Caco-2 (cell line): ENCODE data around the gene HLCS. TPM values are rescaled to one million over a fixed set of nuclear protein-coding genes. Genes with fewer than 3 reads are reported as not detected.

ENCODE experiments used
- BruUV-seq: library from RNA; stranded (reverse); fragments of 400-500 nt; replicated peaks from 2 replicates; lab custom pipeline; 2021; lab: Mats Ljungman, UMichigan
- CTCF ChIA-PET: fragments of 300-600 bp; sonication (Branson Sonifier 250); formaldehyde crosslinking; loops from one replicate; lab custom pipeline; 2022; ENCODE audit warnings: antibody characterized with exemption; lab: Charles Lee
- POLR2A ChIA-PET: fragments of 300-600 bp; sonication (Branson Sonifier 250); formaldehyde crosslinking; loops from one replicate; lab custom pipeline; 2022; ENCODE audit warnings: antibody characterized with exemption; lab: Charles Lee
- DNase-seq, 2 experiments: peaks; one replicate each; pipeline versions ENCODE4 v3.0.0 to v3.0.0-alpha.2; 2020 to 2022
- H3K27me3 ChIP-seq: replicated peaks from 2 replicates; pipeline ENCODE4 v1.6.0; 2011; ENCODE audit warnings: low read length; ENCODE audit not compliant: control insufficient read depth, insufficient read depth
- H3K36me3 ChIP-seq: 2 replicates; pipeline ENCODE4 v1.5.1; 2011; ENCODE audit warnings: low read length; ENCODE audit not compliant: control insufficient read depth, insufficient read depth
- H3K4me1 ChIP-seq: fragments of 250-450 bp; sonication (Bioruptor Pico); 2 replicates; pipeline ENCODE4 v1.5.1; 2020; ENCODE audit warnings: mild to moderate bottlenecking
- H3K4me3 ChIP-seq: 2 replicates; pipeline ENCODE4 v1.5.1; 2011; ENCODE audit warnings: low read depth, mild to moderate bottlenecking, control low read depth, low read length
- H3K9me3 ChIP-seq: fragments of 250-450 bp; sonication (Bioruptor Pico); 2 replicates; pipeline ENCODE4 v1.5.1; 2020; ENCODE audit warnings: mild to moderate bottlenecking, moderate library complexity
- H3K27ac Mint-ChIP-seq: one replicate; pipeline ENCODE4 v1.8.0; 2022; ENCODE audit warnings: mixed read lengths; ENCODE audit not compliant: unreplicated experiment
- H3K27me3 Mint-ChIP-seq: one replicate; pipeline ENCODE4 v1.8.0; 2022; ENCODE audit warnings: mixed read lengths; ENCODE audit not compliant: insufficient read depth, unreplicated experiment
- H3K36me3 Mint-ChIP-seq: one replicate; pipeline ENCODE4 v1.8.0; 2022; ENCODE audit warnings: mild to moderate bottlenecking, mixed read lengths; ENCODE audit not compliant: insufficient read depth, unreplicated experiment
- H3K4me1 Mint-ChIP-seq: one replicate; pipeline ENCODE4 v1.8.0; 2022; ENCODE audit warnings: low read depth, mixed read lengths; ENCODE audit not compliant: unreplicated experiment
- H3K4me3 Mint-ChIP-seq: one replicate; pipeline ENCODE4 v1.8.0; 2022; ENCODE audit warnings: mild to moderate bottlenecking, moderate library complexity, mixed read lengths; ENCODE audit not compliant: unreplicated experiment
- H3K9me3 Mint-ChIP-seq: one replicate; pipeline ENCODE4 v1.8.0; 2022; ENCODE audit warnings: mixed read lengths; ENCODE audit not compliant: unreplicated experiment
- CTCF ChIP-seq, 2 experiments: fragments of 200-600 bp in 1 of 2; IDR thresholded peaks; 1 replicate in 1 of 2; 2 replicates in 1 of 2; pipeline versions ENCODE4 v1.5.1 to v1.8.0; 2011 to 2022; ENCODE audit warnings: antibody characterized with exemption in 1 of 2, control low read depth in 1 of 2, inconsistent platforms in 1 of 2, low read depth in 1 of 2, low read length in 1 of 2, mild to moderate bottlenecking in 1 of 2, moderate library complexity in 1 of 2; ENCODE audit not compliant: insufficient read depth in 1 of 2, severe bottlenecking in 1 of 2, unreplicated experiment in 1 of 2
- intact Hi-C: fragments of 100-400 bp; cut with micrococcal nuclease; formaldehyde crosslinking; loops from one replicate; pipeline ENCODE4 v1.10.0; 2022; ENCODE audit not compliant: unreplicated experiment
- total RNA-seq: library from RNA; stranded (reverse); gene quantifications from 2 replicates; pipeline ENCODE4 v1.2.3, GENCODE V29; 2022

Gene HLCS
- total RNA-seq, 1 experiment from 2014 or later: 26.2 TPM

GRCh38 chr21:36845070-36845469 lies 121.4 kb downstream of the HLCS start:
- Histone ChIP-seq H3K4me3 (no peak overlapping the region), H3K4me1 (peaks cover 9% of the 10 kb centered on the region; the same call in 1 of the 2 replicates), H3K36me3 (no peaks in the 10 kb centered on the region), H3K27me3 (no peaks in the 10 kb centered on the region), H3K9me3 (no peaks in the 10 kb centered on the region)
- CTCF ChIA-PET: interaction anchor here (1.0 kb wide), 1 partner anchor 9 kb away, joined by 3 read pairs; no protein-coding TSS in a partner anchor
- POLR2A ChIA-PET: no interaction called here
- no TSS peak for BruUV-seq
- TF ChIP-seq CTCF (IDR thresholded peaks at IDR 0.05; ENCODE audit: insufficient read depth in 1 of 2, low read depth in 1 of 2, low read length in 1 of 2, severe bottlenecking in 1 of 2, unreplicated experiment in 1 of 2): no peak
- Mint-ChIP-seq H3K4me1 (no peaks in the 10 kb centered on the region), H3K27me3 (no peaks in the 10 kb centered on the region), H3K4me3 (no peak overlapping the region), H3K27ac (no peak overlapping the region), H3K36me3 (peaks cover 5% of the 10 kb centered on the region), H3K9me3 (no peaks in the 10 kb centered on the region)
- intact Hi-C loops: no loop called here
- DNase-seq: no peak

- peaks cover 5% of the 10 kb centered on the region for H3K36me3 Mint-ChIP-seq
- peaks cover 7% of the 10 kb centered on the region for H3K4me1 Mint-ChIP-seq
- no peak overlapping the region for H3K4me3 Mint-ChIP-seq
- ChIA-PET POLR2A (no interaction called here), CTCF (no interaction called here)
- no peaks in the 10 kb centered on the region for H3K9me3 Mint-ChIP-seq
- no peak overlapping the region for H3K27ac Mint-ChIP-seq
- H3K36me3 ChIP-seq: no peaks in the 10 kb centered on the region
- no TSS peak for BruUV-seq
- intact Hi-C loops: no loop called here
- H3K9me3 ChIP-seq: no peaks in the 10 kb centered on the region
- no peaks in the 10 kb centered on the region for H3K27me3 Mint-ChIP-seq
- DNase-seq: no peak
- H3K4me1 ChIP-seq: peaks cover 4% of the 10 kb centered on the region; the same call in 1 of the 2 replicates
- H3K4me3 ChIP-seq: no peak overlapping the region
- no peak for TF ChIP-seq CTCF (IDR thresholded peaks at IDR 0.05; ENCODE audit: insufficient read depth in 1 of 2, low read depth in 1 of 2, low read length in 1 of 2, severe bottlenecking in 1 of 2, unreplicated experiment in 1 of 2)
- no peaks in the 10 kb centered on the region for H3K27me3 ChIP-seq
These were observed 124.6 kb downstream of the HLCS start for GRCh38 chr21:36841866-36842265.

- no peaks in the 10 kb centered on the region for H3K36me3 ChIP-seq
- BruUV-seq: no TSS peak
- intact Hi-C loops: no loop called here
- Mint-ChIP-seq H3K4me1 (peaks cover 7% of the 10 kb centered on the region), H3K4me3 (no peak overlapping the region), H3K27ac (no peak overlapping the region), H3K9me3 (no peaks in the 10 kb centered on the region), H3K27me3 (no peaks in the 10 kb centered on the region), H3K36me3 (peaks cover 5% of the 10 kb centered on the region)
- no peaks in the 10 kb centered on the region for H3K27me3 ChIP-seq
- no peak overlapping the region for H3K4me3 ChIP-seq
- no peak for TF ChIP-seq CTCF (IDR thresholded peaks at IDR 0.05; ENCODE audit: insufficient read depth in 1 of 2, low read depth in 1 of 2, low read length in 1 of 2, severe bottlenecking in 1 of 2, unreplicated experiment in 1 of 2)
- ChIA-PET POLR2A (no interaction called here), CTCF (no interaction called here)
- no peak for DNase-seq
- no peaks in the 10 kb centered on the region for H3K4me1 ChIP-seq
- no peaks in the 10 kb centered on the region for H3K9me3 ChIP-seq
These were observed 126.7 kb downstream of the HLCS start for GRCh38 chr21:36839735-36840134.
